Brain pericyte (primary cell): ENCODE data around the gene NYNRIN.

ENCODE experiments used
- DNase-seq: peaks from one replicate; pipeline ENCODE4 v3.0.0-alpha.2; 2012; ENCODE audit warnings: low read depth, low spot score

NYNRIN gene

GRCh38 chr14:24392325-24393091, 6.3 kb upstream of the NYNRIN start:
- no peak for DNase-seq

- DNase-seq, result no peak
Measured at GRCh38 chr14:24394275-24394674, 4.5 kb upstream of the NYNRIN start.

- DNase-seq, result no peak
Measured at GRCh38 chr14:24395609-24396582, 2.9 kb upstream of the NYNRIN start.

GRCh38 chr14:24397639-24398292, 1.0 kb upstream of the NYNRIN start:
- no peak for DNase-seq

- DNase-seq, result no peak
Measured at GRCh38 chr14:24398293-24398652, 530 bp upstream of the NYNRIN start.

- DNase-seq, result no peak
Measured at GRCh38 chr14:24399447-24399822, 632 bp downstream of the NYNRIN start.

- DNase-seq, result no peak
Measured at GRCh38 chr14:24399999-24400718, 1.4 kb downstream of the NYNRIN start.

- no peak for DNase-seq
Measured at GRCh38 chr14:24401810-24402702, 3.3 kb downstream of the NYNRIN start.

- DNase-seq, result no peak
Measured at GRCh38 chr14:24403294-24403998, 4.6 kb downstream of the NYNRIN start.

GRCh38 chr14:24404814-24405213, 6.0 kb downstream of the NYNRIN start:
- no peak for DNase-seq

GRCh38 chr14:24406416-24406815, 7.6 kb downstream of the NYNRIN start:
- no peak for DNase-seq

- DNase-seq, result no peak
Measured at GRCh38 chr14:24407608-24408325, 9.0 kb downstream of the NYNRIN start.

- DNase-seq, result no peak
Measured at GRCh38 chr14:24408764-24409163, 10.0 kb downstream of the NYNRIN start.

- DNase-seq, result no peak
Measured at GRCh38 chr14:24409192-24409591, 10.4 kb downstream of the NYNRIN start.

- DNase-seq, result no peak
Measured at GRCh38 chr14:24409956-24410355, 11.2 kb downstream of the NYNRIN start.

- no peak for DNase-seq
Measured at GRCh38 chr14:24411443-24412389, 12.9 kb downstream of the NYNRIN start.

- no peak for DNase-seq
Measured at GRCh38 chr14:24414077-24414476, 15.3 kb downstream of the NYNRIN start.
